GM21515 (cell line): ENCODE data around the gene KRT74.

Experiments used
- ATAC-seq: cut with Tn5 transposase; IDR thresholded peaks from one replicate; pipeline ENCODE4 v1.9.1; 2021; ENCODE audit not compliant: unreplicated experiment

Gene KRT74

DNA sequence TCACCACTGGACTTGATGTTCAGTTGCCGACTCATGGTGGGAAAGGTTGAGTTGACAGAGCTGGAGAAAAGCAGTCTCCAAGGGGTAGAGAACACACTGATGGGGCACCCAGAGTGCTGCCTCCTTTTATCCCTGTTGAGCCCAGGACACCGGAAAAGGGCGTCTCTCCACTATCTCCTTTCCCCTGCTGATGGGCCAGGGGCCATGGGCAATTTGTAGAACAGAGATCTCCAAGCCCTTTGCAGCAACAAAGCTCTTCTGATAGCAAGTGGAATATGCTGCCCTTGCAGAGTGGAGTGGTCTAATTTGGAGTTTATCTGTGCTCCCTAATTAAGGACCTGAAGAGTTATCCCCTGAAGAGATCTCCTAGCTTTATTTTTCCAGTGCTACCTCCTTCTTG is at the start of gene KRT74:
Gene KRT74, minus strand, starts transcription at position 101 of the 400 bp plus-strand sequence. Its CDS starts 66 bp downstream, at position 35.
- ATAC-seq = no peak

GRCh38 chr12:52622349-52622748 is 48.7 kb upstream of the KRT74 start:
- no peak for ATAC-seq

- no peak for ATAC-seq
These were observed 45.2 kb upstream of the KRT74 start for GRCh38 chr12:52618866-52619265.

DNA sequence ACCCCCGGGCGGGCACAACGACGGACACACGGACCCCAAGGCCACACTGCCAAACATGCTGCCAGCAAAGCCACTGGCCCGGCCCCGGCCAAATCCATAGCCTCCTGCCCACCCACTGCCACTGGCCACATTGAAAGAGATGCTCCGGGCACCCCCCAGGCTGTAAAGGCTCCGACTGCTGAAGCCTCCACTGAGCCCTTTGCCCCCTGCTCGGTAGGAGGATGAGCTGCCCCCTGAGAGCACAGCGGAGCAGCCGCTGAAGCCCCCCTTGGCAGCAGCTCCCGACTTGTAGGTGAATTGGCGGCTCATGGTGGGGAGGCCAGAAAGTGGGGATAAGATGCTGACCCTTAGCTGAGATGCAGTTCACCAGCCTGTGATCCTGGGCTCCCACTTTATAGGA is 44.6 kb upstream of the KRT74 start, which contains the start of gene KRT73:
Gene KRT73, minus strand, starts transcription at position 344 of the 400 bp plus-strand sequence. Its CDS starts 35 bp downstream, at position 309.
- ATAC-seq = no peak

GRCh38 chr12:52617403-52617785 is 43.8 kb upstream of the KRT74 start:
- no peak for ATAC-seq

DNA sequence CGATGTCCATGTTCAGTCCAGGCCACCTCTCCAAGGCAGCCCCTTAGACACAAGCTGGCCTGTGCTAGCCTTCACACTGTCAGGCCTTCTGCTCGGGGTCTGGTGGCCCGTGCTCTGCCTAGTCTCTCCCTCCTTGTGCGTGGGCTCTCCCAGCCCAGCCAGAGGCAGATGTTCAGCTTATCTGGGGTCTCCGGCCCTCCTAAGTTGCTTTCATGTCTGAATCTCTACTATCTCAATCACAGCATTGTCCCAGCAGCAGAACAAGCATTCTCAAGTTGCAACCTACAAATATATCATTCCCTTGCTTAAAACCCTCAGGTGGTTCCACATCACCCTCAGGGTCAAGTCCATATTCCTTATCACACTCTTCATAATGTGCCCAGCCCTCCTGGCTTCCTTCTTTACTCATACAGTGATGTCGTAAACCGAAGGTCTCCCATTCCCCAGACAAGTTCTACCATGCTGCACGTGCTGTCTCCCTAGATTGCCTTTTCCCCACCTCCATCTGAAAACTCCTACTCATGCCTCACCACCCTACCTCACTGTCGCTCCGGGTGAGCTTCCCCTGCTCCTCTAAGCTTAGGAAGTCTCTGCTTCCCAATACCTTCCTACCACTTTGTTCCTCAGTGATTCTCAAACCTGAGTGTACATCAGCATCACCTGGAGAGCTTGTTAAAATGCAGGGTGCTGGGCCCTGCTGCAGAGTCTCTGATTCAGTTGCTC is 43.2 kb upstream of the KRT74 start:
- no peak for ATAC-seq

- no peak for ATAC-seq
These were observed 42.3 kb upstream of the KRT74 start for GRCh38 chr12:52615912-52616311.

DNA sequence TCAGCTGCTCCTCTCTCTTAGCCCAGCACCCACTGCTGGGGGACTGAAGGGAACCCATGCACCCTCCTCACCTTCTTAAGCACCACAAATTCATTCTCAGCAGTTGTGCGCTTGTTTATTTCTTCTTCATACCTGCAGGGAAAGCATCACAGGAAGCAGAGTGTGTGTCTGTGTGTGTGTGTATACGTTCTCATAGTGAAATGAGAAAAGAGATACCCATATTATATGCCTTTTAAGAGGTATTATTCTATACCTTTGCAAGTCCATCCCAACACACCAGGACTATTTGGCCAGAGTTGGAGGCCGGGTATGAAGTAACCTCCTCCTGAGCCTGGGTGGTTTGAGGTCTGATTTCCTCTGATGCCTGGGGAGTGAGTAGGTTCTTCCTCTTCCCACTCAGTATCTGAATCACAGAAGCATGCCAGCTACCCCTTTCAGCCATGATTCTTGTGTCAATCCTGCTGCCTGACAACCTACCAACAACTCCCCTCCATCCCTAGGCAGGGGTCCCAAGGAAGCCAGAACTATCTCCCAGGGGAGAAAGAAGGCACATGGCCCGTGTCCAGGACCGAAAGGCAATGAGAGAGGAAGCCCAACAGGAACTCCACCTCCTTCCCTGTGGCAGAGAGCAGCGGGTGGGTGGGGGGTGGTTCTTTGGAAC is 41.7 kb upstream of the KRT74 start:
- ATAC-seq = no peak

- ATAC-seq = no peak
These were observed 41.0 kb upstream of the KRT74 start for GRCh38 chr12:52614381-52615207.

GRCh38 chr12:52613384-52614030 is 39.9 kb upstream of the KRT74 start:
- ATAC-seq = no peak

- ATAC-seq = no peak
These were observed 39.1 kb upstream of the KRT74 start for GRCh38 chr12:52612431-52613383.

DNA sequence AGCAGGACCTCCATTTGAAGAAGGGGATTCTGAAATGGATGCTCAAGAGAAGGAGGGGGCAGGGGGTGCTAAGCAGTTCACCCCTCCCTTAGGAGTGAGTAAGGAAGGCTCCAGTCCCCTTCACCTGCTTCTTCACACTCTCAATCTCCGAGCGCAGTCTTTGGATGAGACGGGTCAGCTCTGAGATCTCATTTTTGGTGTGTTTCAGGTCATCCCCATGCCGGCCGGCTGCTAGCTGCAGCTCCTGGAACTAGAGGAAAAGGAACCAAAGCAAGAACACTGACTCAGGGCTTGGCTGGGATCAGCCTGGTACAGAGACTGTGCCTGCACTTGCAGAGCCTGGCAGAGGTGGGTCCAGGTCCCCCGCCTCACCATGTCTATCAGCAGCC is 37.4 kb upstream of the KRT74 start:
- no peak for ATAC-seq

DNA sequence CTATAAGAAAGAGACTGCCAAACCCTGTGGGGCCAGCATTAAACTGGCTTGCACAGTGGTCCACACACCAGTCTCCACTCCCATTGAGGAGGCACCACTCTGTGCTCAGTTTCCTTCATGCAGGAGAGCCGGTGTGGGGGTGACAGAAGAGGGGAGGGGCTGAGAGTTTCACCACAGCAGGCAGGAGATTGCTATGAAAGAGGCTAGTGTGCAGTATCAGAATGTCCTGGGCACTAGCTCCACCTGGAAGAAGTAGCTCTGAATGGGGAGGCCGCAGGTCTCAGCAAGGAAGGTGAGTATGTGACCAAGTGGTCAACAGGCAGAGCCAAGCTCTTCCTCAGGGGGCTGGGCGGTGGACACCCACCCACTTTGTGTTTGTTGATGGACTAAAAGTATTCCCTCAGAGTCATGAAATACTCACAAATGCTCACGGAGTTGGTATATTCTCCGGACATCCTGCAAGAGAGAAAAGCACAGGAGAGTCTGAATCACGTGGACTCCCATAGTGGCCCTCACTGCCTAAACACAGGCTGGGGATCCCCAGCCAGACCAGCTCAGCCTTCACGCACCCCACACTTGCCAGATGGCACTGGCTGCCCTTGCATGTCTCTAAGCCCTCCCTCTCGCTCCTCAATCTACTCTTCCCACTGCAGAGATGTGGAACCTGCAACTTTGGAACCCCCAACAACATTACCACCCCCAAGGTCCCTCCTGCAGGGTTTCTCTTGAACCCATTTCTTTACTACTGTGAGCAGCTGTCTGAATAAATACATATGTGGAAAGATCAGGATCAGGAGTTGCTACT is 35.4 kb upstream of the KRT74 start:
- no peak for ATAC-seq

DNA sequence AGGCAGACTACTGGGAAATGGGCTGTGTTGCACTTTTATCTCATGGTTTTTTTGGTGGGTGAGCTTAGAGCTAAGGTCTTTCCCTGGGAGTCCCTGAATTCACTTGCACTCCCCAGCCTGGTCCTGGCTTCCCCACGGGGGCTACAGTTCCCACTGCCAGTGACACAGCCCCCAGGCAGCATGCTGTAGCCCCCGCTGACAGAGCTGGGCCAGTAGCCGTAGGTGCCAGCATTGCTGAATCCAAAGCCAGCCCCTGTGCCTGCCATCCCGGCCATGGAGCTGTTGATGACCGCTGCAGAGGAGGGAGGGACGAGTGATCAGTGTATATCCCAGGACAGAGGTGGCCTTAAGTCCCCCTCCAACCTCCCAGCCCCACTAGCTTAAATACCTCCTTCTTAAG is 34.5 kb upstream of the KRT74 start:
- no peak for ATAC-seq

GRCh38 chr12:52607314-52607713 is 33.7 kb upstream of the KRT74 start:
- no peak for ATAC-seq

GRCh38 chr12:52606581-52607218 is 33.1 kb upstream of the KRT74 start:
- no peak for ATAC-seq

- ATAC-seq = no peak
These were observed 32.5 kb upstream of the KRT74 start for GRCh38 chr12:52606096-52606495.

DNA sequence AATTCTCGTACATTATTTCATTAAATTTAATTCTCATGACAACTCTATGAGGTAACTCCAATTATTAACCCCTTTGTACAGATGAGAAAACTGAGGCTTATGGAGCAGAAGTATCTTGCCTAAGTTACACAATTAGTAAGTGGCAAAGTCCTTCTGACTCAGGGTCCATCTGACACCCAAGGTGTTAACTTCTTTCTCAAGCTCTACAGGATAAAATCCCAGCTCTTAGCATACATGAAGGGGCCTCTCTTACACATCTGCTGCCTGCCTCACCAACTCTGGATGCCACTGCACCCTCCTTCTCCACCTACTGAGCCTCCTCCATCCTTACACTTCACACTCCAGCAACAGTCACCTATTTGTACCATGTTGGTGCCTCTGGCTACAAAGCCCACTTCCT is 31.9 kb upstream of the KRT74 start:
- ATAC-seq = no peak

GRCh38 chr12:52604859-52605258 is 31.2 kb upstream of the KRT74 start:
- no peak for ATAC-seq
